Heart right ventricle (tissue), 16 donors: ENCODE data around the gene UBE2F. TPM values are rescaled to one million over a fixed set of nuclear protein-coding genes. Genes with fewer than 3 reads are reported as not detected.

Source experiments
- ATAC-seq, 8 donors: fragments of 200-7000 bp; cut with Tn5 transposase; one replicate each; pipeline ENCODE4 v1.9.1; 2020; ENCODE audit warnings: mild to moderate bottlenecking in 8 of 8, moderate library complexity in 8 of 8, moderate number of reproducible peaks in 1 of 8
- DNase-seq, 2 donors: peaks; one replicate each; pipeline ENCODE4 v3.0.0-alpha.2; 2020
- H3K27ac ChIP-seq, 10 donors: fragments of 200-600 bp; sonication (generic) in 2 of 10; one replicate each; pipeline versions ENCODE4 v1.5.0 to v1.8.0; 2020 to 2022; ENCODE audit warnings: mild to moderate bottlenecking in 3 of 10
- H3K27me3 ChIP-seq, 7 donors: fragments of 200-600 bp; one replicate each; pipeline ENCODE4 v1.8.0; 2021 to 2022; ENCODE audit warnings: mild to moderate bottlenecking in 2 of 7
- H3K36me3 ChIP-seq, 9 donors: fragments of 200-600 bp; sonication (generic) in 1 of 9; one replicate each; pipeline versions ENCODE4 v1.5.0 to v1.8.0; 2020 to 2022; ENCODE audit warnings: mild to moderate bottlenecking in 2 of 9
- H3K4me1 ChIP-seq, 9 donors: fragments of 200-600 bp; sonication (generic) in 1 of 9; one replicate each; pipeline versions ENCODE4 v1.5.0 to v1.8.0; 2020 to 2022; ENCODE audit warnings: mild to moderate bottlenecking in 4 of 9
- H3K4me3 ChIP-seq, 10 donors: fragments of 200-600 bp; sonication (generic) in 2 of 10; one replicate each; pipeline versions ENCODE4 v1.5.0 to v1.8.0; 2020 to 2022; ENCODE audit warnings: mild to moderate bottlenecking in 7 of 10, moderate library complexity in 2 of 10
- H3K9me3 ChIP-seq, 11 donors: fragments of 200-600 bp in 10 of 11; sonication (generic) in 2 of 11; one replicate each; pipeline versions ENCODE4 v1.5.0 to v1.8.0; 2013 to 2022; ENCODE audit warnings: mild to moderate bottlenecking in 2 of 11, control low read depth in 1 of 11, moderate library complexity in 1 of 11
- CTCF ChIP-seq, 9 donors: fragments of 200-600 bp; sonication (generic) in 2 of 9; IDR thresholded peaks; one replicate each; pipeline versions ENCODE4 v1.5.0 to v1.8.0; 2021 to 2022; ENCODE audit warnings: antibody characterized with exemption in 9 of 9, mild to moderate bottlenecking in 5 of 9, moderate library complexity in 1 of 9
- WGBS, 2 donors: extraction: QIAGEN DNeasy Blood & Tissue Kit; methylation state at CpG; one replicate each; pipeline ENCODE4 v1.1.7; 2013; ENCODE audit warnings: inconsistent platforms in 1 of 2; 5-methylcytosine and 5-hydroxymethylcytosine counted together
- intact Hi-C, 10 donors: fragments of 100-400 bp; cut with DNase I; formaldehyde crosslinking; loops; one replicate each; pipeline versions ENCODE4 v1.11.1 to v1.14.2; 2022
- polyA plus RNA-seq, 2 donors: library from polyadenylated mRNA; stranded (reverse); fragments of 200-250 nt; gene quantifications; one replicate each; pipeline ENCODE4 v1.2.3, GENCODE V29; 2013
- total RNA-seq, 10 donors: library from RNA; stranded (reverse); fragmentation: NEBNext Ultra II Directional in 3 of 10; extraction: Animal tissue kit (Norgen Biotek cat#: 25700) in 3 of 10; gene quantifications; one replicate each; pipeline versions ENCODE4 v1.2.1 to v1.2.4, GENCODE V29; 2021 to 2023
- donor health status: Arrhythmogenic right ventricular cardiomyopathy.
- donor health status: ischemic (EF 13 %, LVEDD 7.1; RV severe dilation, severe dysfunction).
- donor health status: healthy with polysubstance abuse.
- donor health status: DM: no; HTN: yes; CAD: no.
- donor health status: DM: no; HTN: no; CAD: no.
- donor health status: ischemic (EF 25% LVEDD 6.9; RV normal size, moderate dysfunction).
- donor health status: ischemic (EF 25% LVEDD 5.7; RV mildly dilated, moderate dysfunction).
- donor health status: healthy.
- donor health status: DM: yes; HTN: yes; CAD: no.
- donor health status: Ischemic cardiomyopathy.
- donor health status: ischemic (EF 35%, LVEDD 5.7; RV mildly dilated, moderate dysfunction).
- donor health status: nonischemic (EF 11% LVEDD 7.7; RV severe dilation, severe dysfunction).
- donor health status: DM: yes; HTN: yes; CAD: no.
- donor health status: PGD.
- donor health status: ischemic (EF 29% LVEDD 5.4; RV normal size, mild dysfunction).
- donor health status: nonischemic (EF 23%, LVEDD 6.1; RV moderate dilation, normal function).

The UBE2F gene
- total and polyA plus RNA-seq, 12 donors = 43.5 to 82.2 (median 63.7) TPM

- peaks cover 0 to 77% (median 25%) of the 10 kb centered on the region in 9 donors for H3K36me3 ChIP-seq
These were observed 114.7 kb downstream of the UBE2F start for GRCh38 chr2:238081561-238081960.

GRCh38 chr2:238082151-238082550 lies 115.3 kb downstream of the UBE2F start:
- no peak for DNase-seq

More at GRCh38 chr2:238081561-238081960, 114.7 kb downstream of the UBE2F start:
- H3K4me1 ChIP-seq = peaks cover 0 to 4% (median 0%) of the 10 kb centered on the region in 9 donors
- peaks cover 0 to 20% (median 0%) of the 10 kb centered on the region in 11 donors for H3K9me3 ChIP-seq
- no peaks in the 10 kb centered on the region for H3K27me3 ChIP-seq
- no peak for DNase-seq
- no peak for TF ChIP-seq CTCF (IDR thresholded peaks at IDR 0.05)
- no peak overlapping the region for H3K4me3 ChIP-seq
- ATAC-seq = peak in 1 of 8 donors; percentile 18
- intact Hi-C loops = no loop called here
- 90 to 94% methylated on average over 16 of the region's 16 CpGs for WGBS, 2 donors
- no peak overlapping the region for H3K27ac ChIP-seq

GRCh38 chr2:238082827-238083226 lies 116.0 kb downstream of the UBE2F start:
- no peak for ATAC-seq
- 89 to 92% methylated on average over 7 of the region's 7 CpGs for WGBS, 2 donors
- intact Hi-C loops = no loop called here
- Histone ChIP-seq H3K27me3 (no peaks in the 10 kb centered on the region), H3K4me1 (peaks cover 0 to 8% (median 0%) of the 10 kb centered on the region in 9 donors), H3K36me3 (peaks cover 0 to 70% (median 25%) of the 10 kb centered on the region in 9 donors), H3K9me3 (peaks cover 0 to 13% (median 0%) of the 10 kb centered on the region in 11 donors), H3K4me3 (no peak overlapping the region), H3K27ac (no peak overlapping the region)
- DNase-seq = no peak
- no peak for TF ChIP-seq CTCF (IDR thresholded peaks at IDR 0.05)

More at GRCh38 chr2:238082151-238082550, 115.3 kb downstream of the UBE2F start:
- peaks cover 0 to 18% (median 0%) of the 10 kb centered on the region in 11 donors for H3K9me3 ChIP-seq
- H3K36me3 ChIP-seq = peaks cover 0 to 76% (median 25%) of the 10 kb centered on the region in 9 donors
- peaks cover 0 to 5% (median 0%) of the 10 kb centered on the region in 9 donors for H3K4me1 ChIP-seq
- peak in 1 of 8 donors; percentile 34 for ATAC-seq
- H3K27ac ChIP-seq = no peak overlapping the region
- no peak overlapping the region for H3K4me3 ChIP-seq
- 89 to 90% methylated on average over 17 of the region's 17 CpGs for WGBS, 2 donors
- TF ChIP-seq CTCF (IDR thresholded peaks at IDR 0.05) = no peak
- no peaks in the 10 kb centered on the region for H3K27me3 ChIP-seq
- intact Hi-C loops = no loop called here

GRCh38 chr2:238083919-238084318 lies 117.1 kb downstream of the UBE2F start:
- DNase-seq (no peak), ATAC-seq (no peak)
- Histone ChIP-seq H3K27me3 (no peaks in the 10 kb centered on the region), H3K36me3 (peaks cover 0 to 70% (median 25%) of the 10 kb centered on the region in 9 donors), H3K4me1 (peaks cover 0 to 8% (median 0%) of the 10 kb centered on the region in 9 donors), H3K9me3 (peaks cover 0 to 13% (median 0%) of the 10 kb centered on the region in 11 donors), H3K27ac (no peak overlapping the region), H3K4me3 (no peak overlapping the region)
- TF ChIP-seq CTCF (IDR thresholded peaks at IDR 0.05) = no peak
- intact Hi-C loops = no loop called here
- 96 to 98% methylated on average over 5 of the region's 5 CpGs for WGBS, 2 donors
